Measurements from ENCODE around the gene ZNF224. TPM values are rescaled to one million over a fixed set of nuclear protein-coding genes. Genes with fewer than 3 reads are reported as not detected.

The ZNF224 gene
- total RNA-seq (10 to 100 TPM in 8 of 9 donors, 1 to 10 TPM in 1; 9.9 to 17.7 (median 13.0) TPM), polyA plus RNA-seq (10 to 100 TPM in 1 of 2 donors, 1 to 10 TPM in 1; 7.1 to 11.8 TPM)
- long read RNA-seq, donor 1, transcript ZNF224-201 (6 exons, 3,980 nt) = major isoform, 7 of 17 reads
- long read RNA-seq, donor 1, partial matches to known transcripts = 0 of 17 reads
- long read RNA-seq, donor 1, other reads (novel, unspliced or antisense) = 5 of 17 reads
- long read RNA-seq, donor 2, transcript ZNF224-201 (6 exons, 3,980 nt) = major isoform, 11 of 26 reads
- long read RNA-seq, donor 2, transcript ZNF224-203 (1 exons, 1,552 nt) = minor isoform, 6 of 26 reads
- long read RNA-seq, donor 2, partial matches to known transcripts = 0 of 26 reads
- long read RNA-seq, donor 2, other reads (novel, unspliced or antisense) = 9 of 26 reads
- long read RNA-seq, donor 3, partial matches to known transcripts = 1 of 14 reads
- long read RNA-seq, donor 3, other reads (novel, unspliced or antisense) = 4 of 14 reads

DNA sequence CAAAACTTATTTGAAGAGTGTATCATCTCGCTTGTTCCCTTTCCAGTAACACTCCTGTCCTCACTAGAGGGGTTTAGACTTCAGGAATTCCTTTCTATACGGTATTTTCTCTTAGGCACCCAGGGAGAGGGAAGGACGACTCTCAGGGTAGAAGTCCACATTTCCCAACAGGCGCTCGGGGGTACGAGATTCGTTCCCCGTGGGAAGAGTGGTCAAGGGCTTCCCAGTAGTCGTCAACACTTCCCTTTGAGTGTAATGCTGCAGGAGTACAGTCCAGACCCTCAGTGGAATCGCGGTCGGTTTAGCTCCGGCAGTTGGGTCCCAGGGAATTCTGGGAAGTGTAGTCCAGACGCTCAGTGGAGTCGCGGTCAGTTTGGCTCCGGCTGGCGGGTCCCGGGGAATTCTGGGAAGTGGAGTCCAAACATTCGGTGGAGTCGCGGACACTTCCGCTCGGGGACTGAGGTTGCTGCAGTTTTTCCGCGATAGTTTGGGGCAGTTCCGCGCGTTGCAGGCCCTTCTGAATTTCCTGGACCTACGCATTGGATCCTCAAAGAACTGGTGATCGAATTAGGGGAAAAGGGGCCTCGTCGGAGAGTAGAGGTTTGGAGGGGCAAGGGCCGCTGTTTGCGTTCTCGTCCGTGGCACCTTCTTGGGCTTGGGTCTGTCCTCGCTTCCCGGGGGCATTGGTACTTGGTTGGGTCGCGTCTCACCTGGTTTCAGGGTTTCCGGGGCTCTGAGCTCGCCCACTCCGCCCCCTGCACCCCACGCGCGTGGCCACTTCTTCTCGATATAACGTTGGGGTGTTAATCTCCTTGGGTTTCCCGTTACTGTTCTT lies at the start of gene ZNF224:
Gene ZNF224 (plus strand): TSS at position 431 of the 835 bp plus-strand sequence. CDS start 3,513 bp downstream, outside the sequence.
- peak; percentile 93 to 95 (median 94) for DNase-seq
- Histone ChIP-seq H3K27ac (peak within 1 kb of the TSS in 11 of 12 donors; percentile 51 to 86 (median 76)), H3K9me3 (no peaks in the 10 kb centered on the region), H3K4me3 (peak within 1 kb of the TSS; percentile 67 to 89 (median 77)), H3K36me3 (peaks cover 2 to 29% (median 26%) of the 10 kb centered on the region in 9 donors), H3K27me3 (no peaks in the 10 kb centered on the region), H3K4me1 (peaks cover 0 to 24% (median 11%) of the 10 kb centered on the region in 12 donors)
- peak; percentile 95 to 99 (median 99) for ATAC-seq
- intact Hi-C loops (cut with DNase I) = loop anchor here in 5 of 10 donors (1.0 to 10.0 kb wide), 8 partner anchors 19 to 92 kb away; partner anchors contain the start of genes ZNF225 (in 5 of the 5), ZNF230 (in 4 of the 5), ZNF223 (in 1 of the 5) and ZNF284 (in 1 of the 5)
- WGBS, 4 donors = 0 to 1% (median 0%) methylated on average over 41 to 50 of the region's 50 CpGs
- TF ChIP-seq POLR2A (IDR thresholded peaks at IDR 0.05) = peak in 1 of 2 donors; percentile 62
- TF ChIP-seq, protein P1, sequence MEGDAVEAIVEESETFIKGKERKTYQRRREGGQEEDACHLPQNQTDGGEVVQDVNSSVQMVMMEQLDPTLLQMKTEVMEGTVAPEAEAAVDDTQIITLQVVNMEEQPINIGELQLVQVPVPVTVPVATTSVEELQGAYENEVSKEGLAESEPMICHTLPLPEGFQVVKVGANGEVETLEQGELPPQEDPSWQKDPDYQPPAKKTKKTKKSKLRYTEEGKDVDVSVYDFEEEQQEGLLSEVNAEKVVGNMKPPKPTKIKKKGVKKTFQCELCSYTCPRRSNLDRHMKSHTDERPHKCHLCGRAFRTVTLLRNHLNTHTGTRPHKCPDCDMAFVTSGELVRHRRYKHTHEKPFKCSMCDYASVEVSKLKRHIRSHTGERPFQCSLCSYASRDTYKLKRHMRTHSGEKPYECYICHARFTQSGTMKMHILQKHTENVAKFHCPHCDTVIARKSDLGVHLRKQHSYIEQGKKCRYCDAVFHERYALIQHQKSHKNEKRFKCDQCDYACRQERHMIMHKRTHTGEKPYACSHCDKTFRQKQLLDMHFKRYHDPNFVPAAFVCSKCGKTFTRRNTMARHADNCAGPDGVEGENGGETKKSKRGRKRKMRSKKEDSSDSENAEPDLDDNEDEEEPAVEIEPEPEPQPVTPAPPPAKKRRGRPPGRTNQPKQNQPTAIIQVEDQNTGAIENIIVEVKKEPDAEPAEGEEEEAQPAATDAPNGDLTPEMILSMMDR (IDR thresholded peaks at IDR 0.05) = no peak

- Histone ChIP-seq H3K4me1 (peaks cover 0 to 21% (median 13%) of the 10 kb centered on the region in 12 donors), H3K9me3 (peaks cover 0 to 12% (median 0%) of the 10 kb centered on the region in 12 donors), H3K27ac (peak overlapping the region in 7 of 12 donors; percentile 8 to 79 (median 70)), H3K27me3 (peaks cover 0 to 31% (median 5%) of the 10 kb centered on the region in 9 donors), H3K4me3 (peak overlapping the region; percentile 64 to 85 (median 74)), H3K36me3 (peaks cover 0 to 11% (median 6%) of the 10 kb centered on the region in 9 donors)
- ATAC-seq (peak in 2 of 4 donors; percentile 6 to 28), DNase-seq (no peak)
- TF ChIP-seq, protein P1 (IDR thresholded peaks at IDR 0.05) = no peak
- TF ChIP-seq POLR2A (IDR thresholded peaks at IDR 0.05) = no peak
- intact Hi-C loops (cut with DNase I) = loop anchor here in 4 of 10 donors (1.0 to 10.0 kb wide), 5 partner anchors 43 to 66 kb away; partner anchors contain the start of genes ZNF230 (in 2 of the 4), ZNF155 (in 1 of the 4), ZNF224 (in 1 of the 4) and ZNF225 (in 1 of the 4)
- 6 to 15% (median 10%) methylated on average over 21 of the region's 21 CpGs for whole genome bisulfite sequencing, 4 donors
These were observed 43.2 kb upstream of the ZNF224 start for GRCh38 chr19:44050740-44051649.

DNA sequence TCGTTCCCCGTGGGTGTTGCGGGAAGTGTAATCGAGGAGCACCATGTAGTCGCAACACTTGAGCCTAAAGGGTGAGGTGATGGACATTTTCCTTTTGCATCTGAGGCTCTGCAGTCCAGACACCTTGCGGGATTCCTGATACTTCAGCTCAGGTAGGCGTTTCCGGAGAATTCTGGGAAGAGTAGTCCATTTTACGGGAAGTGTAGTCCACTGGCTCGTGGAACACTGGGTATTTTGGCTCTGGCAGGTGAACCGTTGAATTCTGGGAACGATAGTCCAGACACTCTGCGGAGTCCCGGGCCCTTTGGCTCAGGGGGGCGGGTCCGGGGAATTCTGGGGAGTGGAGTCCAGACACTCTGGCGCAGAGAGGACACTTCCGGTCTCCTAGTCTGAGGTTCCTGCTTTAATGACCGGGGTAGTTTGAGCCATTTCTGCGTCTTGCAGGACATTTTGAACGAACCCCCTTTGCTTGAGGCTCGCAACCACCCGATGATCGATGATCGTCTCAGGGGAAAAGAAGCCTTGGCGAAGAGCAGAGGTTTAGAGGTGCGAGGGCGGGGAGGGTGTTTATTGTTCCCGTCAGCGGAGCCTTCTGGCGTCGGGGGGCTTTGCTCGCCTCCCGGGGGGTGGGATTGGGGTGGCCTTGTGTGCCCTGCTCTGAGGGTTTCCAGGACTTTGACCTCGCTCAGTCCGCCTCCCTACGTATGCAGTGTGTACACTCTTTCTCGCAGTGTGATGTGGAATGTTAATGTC lies 42.3 kb upstream of the ZNF224 start, which contains the start of gene ZNF223:
Gene ZNF223 (plus strand): TSS at position 387 of the 753 bp plus-strand sequence. CDS start 3,141 bp downstream, outside the sequence.
- 1% methylated on average over 32 to 38 of the region's 38 CpGs for WGBS, 4 donors
- ATAC-seq (peak; percentile 100), DNase-seq (peak; percentile 94 to 97 (median 97))
- peaks cover 0 to 27% (median 5%) of the 10 kb centered on the region in 9 donors for H3K27me3 ChIP-seq
- H3K9me3 ChIP-seq = peaks cover 0 to 12% (median 0%) of the 10 kb centered on the region in 12 donors
- peaks cover 0 to 19% (median 10%) of the 10 kb centered on the region in 9 donors for H3K36me3 ChIP-seq
- H3K4me3 ChIP-seq = peak within 1 kb of the TSS; percentile 64 to 85 (median 74)
- H3K27ac ChIP-seq = peak within 1 kb of the TSS; percentile 27 to 79 (median 66)
- TF ChIP-seq, protein P1 (IDR thresholded peaks at IDR 0.05) = no peak
- TF ChIP-seq POLR2A (IDR thresholded peaks at IDR 0.05) = no peak
- intact Hi-C loops (cut with DNase I) = loop anchor here in 5 of 10 donors (1.0 to 10.0 kb wide), 7 partner anchors 42 to 101 kb away; partner anchors contain the start of genes ZNF224 (in 2 of the 5), ZNF230 (in 2 of the 5), ZNF155 (in 1 of the 5) and ZNF221 (in 1 of the 5)
- H3K4me1 ChIP-seq = peaks cover 0 to 21% (median 13%) of the 10 kb centered on the region in 12 donors
